Measurements from ENCODE around the gene GRIK2. TPM values are rescaled to one million over a fixed set of nuclear protein-coding genes. Genes with fewer than 3 reads are reported as not detected.
A peak's percentile ranks its signal among the peaks of the same experiment; 100 is the strongest.

GRIK2 gene
- total RNA-seq, 1 experiment from 2014 or later = 0.70 TPM

DNA sequence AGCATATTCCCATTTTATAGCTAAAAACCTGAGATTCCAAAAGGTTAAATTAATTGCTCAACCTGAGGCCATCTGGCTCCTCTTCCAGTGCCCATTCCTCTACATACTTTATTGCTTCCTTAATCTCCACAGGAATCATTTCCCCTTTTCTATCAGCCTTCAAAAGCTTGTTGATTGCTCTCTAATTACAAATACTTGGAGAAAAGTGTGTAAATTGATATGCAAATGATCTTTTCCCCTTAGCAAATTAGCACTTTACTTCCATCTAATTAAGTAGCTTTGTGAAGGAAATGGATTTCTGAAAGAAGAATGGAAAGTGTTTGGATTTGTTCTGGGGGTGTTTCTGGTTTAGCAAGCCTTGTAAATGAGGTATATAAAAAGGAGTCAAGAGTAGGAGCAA is 323.3 kb downstream of the GRIK2 start:
- Histone ChIP-seq H4K20me1 (ENCODE audit: control insufficient read depth, insufficient read depth, insufficient read length) (no peaks in the 10 kb centered on the region), H2AFZ (ENCODE audit: low read length) (no peak overlapping the region), H3K23me2 (ENCODE audit: insufficient read length, low read depth, low read length, poor library complexity, severe bottlenecking) (no peaks in the 10 kb centered on the region), H3K79me1 (ENCODE audit: insufficient read depth, low read depth, low read length, poor library complexity, severe bottlenecking) (no peaks in the 10 kb centered on the region), H3K27me3 (ENCODE audit: insufficient read depth, low read length) (no peaks in the 10 kb centered on the region), H2BK12ac (ENCODE audit: insufficient read length, low read depth, low read length) (no peak overlapping the region), H3K4me1 (ENCODE audit: insufficient read depth, low read length) (peaks cover 6% of the 10 kb centered on the region), H3K18ac (ENCODE audit: insufficient read length, low read depth, low read length) (no peak overlapping the region), H3K9me3 (ENCODE audit: control insufficient read depth, low read depth, low read length) (no peaks in the 10 kb centered on the region), H3K56ac (ENCODE audit: insufficient read length, low read depth, low read length) (no peak overlapping the region), H2BK15ac (ENCODE audit: low read depth, low read length) (no peak overlapping the region), H2BK120ac (ENCODE audit: low read depth, low read length, poor library complexity, severe bottlenecking) (no peak overlapping the region), H3K4ac (ENCODE audit: low read depth, low read length) (no peak overlapping the region), H2BK5ac (ENCODE audit: insufficient read length, low read length) (no peak overlapping the region), H3K79me2 (ENCODE audit: insufficient read depth, low read length) (no peaks in the 10 kb centered on the region), H3K4me2 (ENCODE audit: insufficient read depth, insufficient read length, low read length) (peak overlapping the region; percentile 37), H4K8ac (replicated peaks; ENCODE audit: insufficient read length, low read depth, low read length) (no peak overlapping the region), H3K27ac (ENCODE audit: insufficient read length, low read depth, low read length) (no peak overlapping the region), H3K9ac (ENCODE audit: extremely low read depth, insufficient read length, low read length) (no peak overlapping the region), H3T11ph (ENCODE audit: low read length) (no peak overlapping the region), H3K23ac (ENCODE audit: insufficient read length, low read depth, low read length) (no peak overlapping the region), H2BK20ac (ENCODE audit: low read depth, low read length, poor library complexity, severe bottlenecking) (no peak overlapping the region), H4K5ac (ENCODE audit: insufficient read length, low read depth, low read length) (no peak overlapping the region), H3K14ac (ENCODE audit: insufficient read depth, low read length) (no peak overlapping the region), H4K91ac (ENCODE audit: insufficient read length, low read depth, low read length) (no peak overlapping the region), H2AK5ac (ENCODE audit: insufficient read length, low read length) (no peak overlapping the region)
- Mint-ChIP-seq H3K36me3 (ENCODE audit: insufficient read depth in 1 of 3, low read depth in 3 of 3) (no peaks in the 10 kb centered on the region), H3K9me3 (no peaks in the 10 kb centered on the region), H3K4me3 (peak overlapping the region; percentile 2 to 47; a peak in 3 of 5 replicates), H3K27ac (peak overlapping the region; percentile 16 to 96 (median 81); a peak in 6 of 7 replicates), H3K27me3 (ENCODE audit: low read depth) (no peaks in the 10 kb centered on the region), H3K4me1 (peaks cover 51% of the 10 kb centered on the region in 2 experiments)
- no peak for DNase-seq
- TF ChIP-seq, protein P1, sequence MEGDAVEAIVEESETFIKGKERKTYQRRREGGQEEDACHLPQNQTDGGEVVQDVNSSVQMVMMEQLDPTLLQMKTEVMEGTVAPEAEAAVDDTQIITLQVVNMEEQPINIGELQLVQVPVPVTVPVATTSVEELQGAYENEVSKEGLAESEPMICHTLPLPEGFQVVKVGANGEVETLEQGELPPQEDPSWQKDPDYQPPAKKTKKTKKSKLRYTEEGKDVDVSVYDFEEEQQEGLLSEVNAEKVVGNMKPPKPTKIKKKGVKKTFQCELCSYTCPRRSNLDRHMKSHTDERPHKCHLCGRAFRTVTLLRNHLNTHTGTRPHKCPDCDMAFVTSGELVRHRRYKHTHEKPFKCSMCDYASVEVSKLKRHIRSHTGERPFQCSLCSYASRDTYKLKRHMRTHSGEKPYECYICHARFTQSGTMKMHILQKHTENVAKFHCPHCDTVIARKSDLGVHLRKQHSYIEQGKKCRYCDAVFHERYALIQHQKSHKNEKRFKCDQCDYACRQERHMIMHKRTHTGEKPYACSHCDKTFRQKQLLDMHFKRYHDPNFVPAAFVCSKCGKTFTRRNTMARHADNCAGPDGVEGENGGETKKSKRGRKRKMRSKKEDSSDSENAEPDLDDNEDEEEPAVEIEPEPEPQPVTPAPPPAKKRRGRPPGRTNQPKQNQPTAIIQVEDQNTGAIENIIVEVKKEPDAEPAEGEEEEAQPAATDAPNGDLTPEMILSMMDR (conservative IDR thresholded peaks at IDR 0.05) = no peak

All from H9 (cell line).